ENCODE measurements around the gene HMCN2.
A peak's percentile ranks its signal among the peaks of the same experiment; 100 is the strongest.

Gene HMCN2

GRCh38 chr9:130311003-130311402 lies 45.4 kb downstream of the HMCN2 start:
- DNase-seq, result no peak

- no peak for DNase-seq
Measured at GRCh38 chr9:130311408-130312140, 46.0 kb downstream of the HMCN2 start.

- no peak for DNase-seq
Measured at GRCh38 chr9:130313103-130313858, 47.7 kb downstream of the HMCN2 start.

GRCh38 chr9:130315446-130316226 lies 50.1 kb downstream of the HMCN2 start:
- no peak for DNase-seq

- DNase-seq, result no peak
Measured at GRCh38 chr9:130316430-130316829, 50.9 kb downstream of the HMCN2 start.

- DNase-seq, result no peak
Measured at GRCh38 chr9:130319300-130319699, 53.7 kb downstream of the HMCN2 start.

- DNase-seq, result no peak
Measured at GRCh38 chr9:130319944-130320712, 54.6 kb downstream of the HMCN2 start.

GRCh38 chr9:130320723-130321481 lies 55.3 kb downstream of the HMCN2 start:
- no peak for DNase-seq

- no peak for DNase-seq
Measured at GRCh38 chr9:130321539-130321938, 56.0 kb downstream of the HMCN2 start.

GRCh38 chr9:130323051-130323745 lies 57.6 kb downstream of the HMCN2 start:
- no peak for DNase-seq

GRCh38 chr9:130325921-130326320 lies 60.4 kb downstream of the HMCN2 start:
- no peak for DNase-seq

GRCh38 chr9:130327070-130327780 lies 61.7 kb downstream of the HMCN2 start:
- DNase-seq, result no peak

- no peak for DNase-seq
Measured at GRCh38 chr9:130327781-130328348, 62.3 kb downstream of the HMCN2 start.

- peak; percentile 39 for DNase-seq
Measured at GRCh38 chr9:130328349-130328801, 62.8 kb downstream of the HMCN2 start.

- DNase-seq, result no peak
Measured at GRCh38 chr9:130329061-130329460, 63.5 kb downstream of the HMCN2 start.

- DNase-seq, result no peak
Measured at GRCh38 chr9:130330202-130330862, 64.8 kb downstream of the HMCN2 start.

GRCh38 chr9:130331061-130331460 lies 65.5 kb downstream of the HMCN2 start:
- DNase-seq, result no peak

GRCh38 chr9:130331573-130331972 lies 66.0 kb downstream of the HMCN2 start:
- DNase-seq, result no peak

- DNase-seq, result no peak
Measured at GRCh38 chr9:130332384-130332926, 66.9 kb downstream of the HMCN2 start.

Measured in suppressor macrophage treated with lipopolysaccharide for 4 hours (primary cell).